Measurements from ENCODE around the gene C2CD2. TPM values are rescaled to one million over a fixed set of nuclear protein-coding genes. Genes with fewer than 3 reads are reported as not detected.

The C2CD2 gene
- total RNA-seq, 1 experiment from 2014 or later, result 12.6 TPM

DNA sequence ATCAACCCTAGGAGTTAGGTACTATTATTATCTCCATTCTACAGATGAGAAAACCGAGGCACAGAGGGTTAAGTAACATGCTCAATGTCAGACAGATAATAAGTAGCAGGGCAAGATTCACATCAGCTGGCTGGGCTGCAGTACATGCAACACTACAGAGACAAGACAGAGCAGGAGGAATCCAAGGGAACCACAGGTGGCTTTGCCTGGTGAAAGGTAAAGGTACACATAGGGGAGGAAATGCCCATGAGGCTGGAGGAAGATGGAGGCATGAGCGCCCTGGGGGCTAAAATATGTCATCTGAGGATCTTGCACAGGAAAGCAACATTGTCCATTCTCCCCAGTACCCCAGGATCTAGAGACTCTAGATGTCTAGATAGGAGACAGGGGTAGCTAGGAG is 48.0 kb upstream of the C2CD2 start:
- POLR2A ChIA-PET, result no interaction called here
- Histone ChIP-seq H3K36me3 (ENCODE audit: control insufficient read depth, insufficient read depth, low read length) (peaks cover 3% of the 10 kb centered on the region), H3K4me3 (ENCODE audit: low read depth, low read length) (no peak overlapping the region), H3K27me3 (replicated peaks; ENCODE audit: control insufficient read depth, insufficient read depth, low read length) (no peaks in the 10 kb centered on the region), H3K4me1 (no peaks in the 10 kb centered on the region), H3K9me3 (no peaks in the 10 kb centered on the region; the same call in 1 of the 2 replicates)
- no peaks in the 10 kb centered on the region for H3K27me3 Mint-ChIP-seq (ENCODE audit: insufficient read depth, unreplicated experiment)
- H3K9me3 Mint-ChIP-seq (ENCODE audit: unreplicated experiment), result peaks cover 17% of the 10 kb centered on the region
- no TSS peak for BruUV-seq (replicated peaks)
- peaks cover 13% of the 10 kb centered on the region for H3K4me1 Mint-ChIP-seq (ENCODE audit: low read depth, unreplicated experiment)
- no peak overlapping the region for H3K4me3 Mint-ChIP-seq (ENCODE audit: unreplicated experiment)
- peaks cover 59% of the 10 kb centered on the region for H3K36me3 Mint-ChIP-seq (ENCODE audit: insufficient read depth, unreplicated experiment)
- DNase-seq, result no peak
- TF ChIP-seq CTCF (IDR thresholded peaks at IDR 0.05; ENCODE audit: insufficient read depth in 1 of 2, low read depth in 1 of 2, low read length in 1 of 2, severe bottlenecking in 1 of 2, unreplicated experiment in 1 of 2), result no peak
- no peak overlapping the region for H3K27ac Mint-ChIP-seq (ENCODE audit: unreplicated experiment)
- intact Hi-C loops (cut with micrococcal nuclease; ENCODE audit: unreplicated experiment), result no loop called here
- CTCF ChIA-PET, result no interaction called here

DNA sequence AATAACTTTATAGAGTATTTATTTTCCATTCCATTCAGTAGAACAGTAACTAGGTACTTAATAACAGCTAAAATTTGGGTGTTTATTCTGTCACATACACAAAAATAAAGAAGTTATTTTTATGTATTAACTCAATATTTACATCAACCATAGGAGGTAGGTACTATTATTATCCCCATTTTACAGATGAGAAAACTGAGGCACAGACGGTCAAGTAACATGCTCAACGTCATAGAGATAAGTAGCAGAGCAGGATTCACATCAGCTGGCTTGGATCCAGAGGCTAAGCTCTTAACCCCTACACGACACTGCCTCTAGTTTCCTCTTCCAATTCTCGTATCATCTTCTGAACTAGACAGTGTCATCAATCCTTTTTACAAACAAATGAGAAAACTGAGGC is 47.1 kb upstream of the C2CD2 start:
- no peaks in the 10 kb centered on the region for H3K27me3 Mint-ChIP-seq (ENCODE audit: insufficient read depth, unreplicated experiment)
- peaks cover 7% of the 10 kb centered on the region for H3K4me1 Mint-ChIP-seq (ENCODE audit: low read depth, unreplicated experiment)
- BruUV-seq (replicated peaks), result no TSS peak
- no peak for TF ChIP-seq CTCF (IDR thresholded peaks at IDR 0.05; ENCODE audit: insufficient read depth in 1 of 2, low read depth in 1 of 2, low read length in 1 of 2, severe bottlenecking in 1 of 2, unreplicated experiment in 1 of 2)
- ChIA-PET CTCF (no interaction called here), POLR2A (no interaction called here)
- H3K4me3 ChIP-seq (ENCODE audit: low read depth, low read length), result no peak overlapping the region
- H3K27ac Mint-ChIP-seq (ENCODE audit: unreplicated experiment), result no peak overlapping the region
- DNase-seq, result no peak
- intact Hi-C loops (cut with micrococcal nuclease; ENCODE audit: unreplicated experiment), result no loop called here
- H3K4me3 Mint-ChIP-seq (ENCODE audit: unreplicated experiment), result no peak overlapping the region
- peaks cover 3% of the 10 kb centered on the region for H3K36me3 ChIP-seq (ENCODE audit: control insufficient read depth, insufficient read depth, low read length)
- H3K36me3 Mint-ChIP-seq (ENCODE audit: insufficient read depth, unreplicated experiment), result peaks cover 62% of the 10 kb centered on the region
- no peaks in the 10 kb centered on the region for H3K4me1 ChIP-seq
- H3K27me3 ChIP-seq (replicated peaks; ENCODE audit: control insufficient read depth, insufficient read depth, low read length), result no peaks in the 10 kb centered on the region
- peaks cover 26% of the 10 kb centered on the region for H3K9me3 Mint-ChIP-seq (ENCODE audit: unreplicated experiment)
- peaks cover 4% of the 10 kb centered on the region; the same call in 1 of the 2 replicates for H3K9me3 ChIP-seq

- Mint-ChIP-seq H3K4me3 (ENCODE audit: unreplicated experiment) (no peak overlapping the region), H3K9me3 (ENCODE audit: unreplicated experiment) (peaks cover 26% of the 10 kb centered on the region), H3K36me3 (ENCODE audit: insufficient read depth, unreplicated experiment) (peaks cover 85% of the 10 kb centered on the region), H3K27me3 (ENCODE audit: insufficient read depth, unreplicated experiment) (no peaks in the 10 kb centered on the region), H3K4me1 (ENCODE audit: low read depth, unreplicated experiment) (no peaks in the 10 kb centered on the region), H3K27ac (ENCODE audit: unreplicated experiment) (no peak overlapping the region)
- peaks cover 3% of the 10 kb centered on the region for H3K36me3 ChIP-seq (ENCODE audit: control insufficient read depth, insufficient read depth, low read length)
- H3K27me3 ChIP-seq (replicated peaks; ENCODE audit: control insufficient read depth, insufficient read depth, low read length), result no peaks in the 10 kb centered on the region
- no TSS peak for BruUV-seq (replicated peaks)
- CTCF ChIA-PET, result no interaction called here
- no peak for DNase-seq
- no peak for TF ChIP-seq CTCF (IDR thresholded peaks at IDR 0.05; ENCODE audit: insufficient read depth in 1 of 2, low read depth in 1 of 2, low read length in 1 of 2, severe bottlenecking in 1 of 2, unreplicated experiment in 1 of 2)
- H3K4me3 ChIP-seq (ENCODE audit: low read depth, low read length), result no peak overlapping the region
- intact Hi-C loops (cut with micrococcal nuclease; ENCODE audit: unreplicated experiment), result no loop called here
- H3K4me1 ChIP-seq, result no peaks in the 10 kb centered on the region
- POLR2A ChIA-PET, result interaction anchor here (0.7 kb wide), 1 partner anchor 111 kb away, joined by 5 read pairs; no protein-coding TSS in a partner anchor
- H3K9me3 ChIP-seq, result peaks cover 13% of the 10 kb centered on the region; the same call in 1 of the 2 replicates
Measured at GRCh38 chr21:41997657-41998056, 43.8 kb upstream of the C2CD2 start.

All from Caco-2 (cell line).